Lower leg skin (tissue), 4 donors: ENCODE results near the gene KRT79. TPM values are rescaled to one million over a fixed set of nuclear protein-coding genes. Genes with fewer than 3 reads are reported as not detected.

Experiments
- DNase-seq, 2 donors: peaks; one replicate each; pipeline ENCODE4 v3.0.0-alpha.2; 2019; ENCODE audit warnings: low spot score in 2 of 2
- H3K4me3 ChIP-seq: fragments of 200-600 bp; sonication (generic); 2 replicates; pipeline ENCODE4 v1.5.1; 2017; ENCODE audit warnings: mild to moderate bottlenecking, low read depth; ENCODE audit not compliant: poor library complexity, severe bottlenecking
- CTCF ChIP-seq, 3 donors: fragments of 450-650 bp; IDR thresholded peaks; one replicate each; pipeline ENCODE4 v1.5.1; 2016; ENCODE audit warnings: antibody characterized with exemption in 3 of 3, mild to moderate bottlenecking in 3 of 3, moderate library complexity in 2 of 3
- POLR2A ChIP-seq, 2 donors: fragments of 450-650 bp; IDR thresholded peaks; one replicate each; pipeline ENCODE4 v1.6.1; 2016 to 2017; ENCODE audit warnings: antibody characterized with exemption in 2 of 2, mild to moderate bottlenecking in 1 of 2, moderate library complexity in 1 of 2
- WGBS, 2 donors: methylation state at CpG; one replicate each; pipeline ENCODE4 v1.1.5; 2018; 5-methylcytosine and 5-hydroxymethylcytosine counted together
- intact Hi-C: fragments of 100-400 bp; cut with DNase I; formaldehyde crosslinking; loops from one replicate; pipeline ENCODE4 v1.15.0; 2023; ENCODE audit warnings: low total_unique reads
- total RNA-seq, 4 donors: library from RNA; depleted of rRNA; stranded (reverse); fragments of >200 nt; gene quantifications; one replicate each; pipeline ENCODE4 v1.1.0, GENCODE V29; 2016

The KRT79 gene
- total RNA-seq, 4 donors from 2014 or later, result 8.5 to 259 (median 78.2) TPM

GRCh38 chr12:52871291-52872039 is 37.4 kb upstream of the KRT79 start:
- intact Hi-C loops, result no loop called here
- TF ChIP-seq CTCF (IDR thresholded peaks at IDR 0.05), result no peak
- no peak for TF ChIP-seq POLR2A (IDR thresholded peaks at IDR 0.05)
- WGBS, 2 donors, result 19 to 20% methylated on average over 9 of the region's 9 CpGs
- peak in 1 of 2 donors; percentile 83 for DNase-seq
- H3K4me3 ChIP-seq, result no peak overlapping the region

GRCh38 chr12:52870361-52871290 is 36.5 kb upstream of the KRT79 start:
- peak in 1 of 3 donors; percentile 48 for TF ChIP-seq CTCF (IDR thresholded peaks at IDR 0.05)
- TF ChIP-seq POLR2A (IDR thresholded peaks at IDR 0.05), result no peak
- 19 to 33% methylated on average over 8 to 14 of the region's 14 CpGs for WGBS, 2 donors
- intact Hi-C loops, result no loop called here
- peak; percentile 69 to 95 for DNase-seq
- no peak overlapping the region for H3K4me3 ChIP-seq

GRCh38 chr12:52867642-52868041 is 33.5 kb upstream of the KRT79 start:
- H3K4me3 ChIP-seq, result no peak overlapping the region

GRCh38 chr12:52867152-52867551 is 33.0 kb upstream of the KRT79 start:
- WGBS, 2 donors, result 51 to 68% methylated on average over 5 of the region's 5 CpGs
- H3K4me3 ChIP-seq, result no peak overlapping the region
- DNase-seq, result no peak
- intact Hi-C loops, result loop anchor here (5.0 to 10.0 kb wide), 2 partner anchors 182 to 290 kb away; partner anchors contain the start of gene KRT1
- TF ChIP-seq CTCF (IDR thresholded peaks at IDR 0.05) (no peak), POLR2A (IDR thresholded peaks at IDR 0.05) (no peak)

More at GRCh38 chr12:52867642-52868041, 33.5 kb upstream of the KRT79 start:
- TF ChIP-seq POLR2A (IDR thresholded peaks at IDR 0.05), result no peak
- TF ChIP-seq CTCF (IDR thresholded peaks at IDR 0.05), result no peak
- WGBS, 2 donors, result 3 to 15% methylated on average over 8 to 9 of the region's 9 CpGs
- intact Hi-C loops, result loop anchor here (5.0 to 10.0 kb wide), 2 partner anchors 183 to 290 kb away; partner anchors contain the start of gene KRT1
- DNase-seq, result peak; percentile 87 to 96

GRCh38 chr12:52865090-52865944 is 31.2 kb upstream of the KRT79 start:
- peak in 1 of 3 donors; percentile 45 for TF ChIP-seq CTCF (IDR thresholded peaks at IDR 0.05)
- no peak for TF ChIP-seq POLR2A (IDR thresholded peaks at IDR 0.05)
- peak; percentile 71 to 95 for DNase-seq
- WGBS, 2 donors, result 48 to 55% methylated on average over 8 to 10 of the region's 10 CpGs
- intact Hi-C loops, result loop anchor here (5.0 to 10.0 kb wide), 2 partner anchors 181 to 288 kb away; partner anchors contain the start of gene KRT1
- no peak overlapping the region for H3K4me3 ChIP-seq
